HepG2 (cell line): Measurements from ENCODE around the gene USE1. TPM values are rescaled to one million over a fixed set of nuclear protein-coding genes. Genes with fewer than 3 reads are reported as not detected.
A peak's percentile ranks its signal among the peaks of the same experiment; 100 is the strongest.

Experiments
- ATF1 ChIP-seq: IDR thresholded peaks from 2 replicates; pipeline ENCODE4 v1.6.1; 2016; ENCODE audit warnings: mild to moderate bottlenecking, control low read depth
- KDM4B ChIP-seq: sonication (generic); formaldehyde crosslinking; IDR thresholded peaks from 2 replicates; pipeline ENCODE4 v1.4.0; 2020; ENCODE audit warnings: missing genetic modification reagents
- SP140L ChIP-seq: sonication (generic); formaldehyde crosslinking; IDR thresholded peaks from 2 replicates; pipeline ENCODE4 v1.4.0; 2020; ENCODE audit warnings: missing genetic modification reagents, borderline replicate concordance
- ZNF335 ChIP-seq: sonication (generic); formaldehyde crosslinking; IDR thresholded peaks from 2 replicates; pipeline ENCODE4 v1.4.0; 2020; ENCODE audit warnings: missing genetic modification reagents
- polyA plus RNA-seq, 8 experiments: library from polyadenylated mRNA; depleted of rRNA in 3 of 8; stranded (reverse) in 7 of 8; unstranded in 1 of 8; fragments of >200 nt; fragmentation: Illumina TruSeq in 4 of 8; extraction: Trizol in 4 of 8; gene quantifications; 2 replicates each; pipeline versions ENCODE4 v1.2.1 to v1.2.3, GENCODE V29; 2011 to 2016; ENCODE audit warnings: low read depth in 4 of 8, missing spikeins in 1 of 8, mixed read lengths in 1 of 8; ENCODE audit not compliant: insufficient read depth in 1 of 8
- total RNA-seq, 5 experiments: library from RNA; depleted of rRNA; stranded (reverse); fragments of >200 nt; fragmentation: Illumina TruSeq; extraction: Trizol; gene quantifications; 2 replicates each; pipeline ENCODE4 v1.2.3, GENCODE V29; 2016; ENCODE audit warnings: low read depth in 1 of 5
- TF ChIP-seq, protein P1 (sequence below), 2 experiments: sonication (generic) in 1 of 2; formaldehyde crosslinking in 1 of 2; IDR thresholded peaks; 2 replicates each; pipeline versions ENCODE4 v1.6.1 to v1.9.0; 2014 to 2022; ENCODE audit warnings: antibody characterized with exemption in 1 of 2, borderline replicate concordance in 1 of 2, inconsistent platforms in 1 of 2, low read depth in 1 of 2, missing genetic modification reagents in 1 of 2
- TF ChIP-seq, protein P2 (sequence below): IDR thresholded peaks from 2 replicates; pipeline ENCODE4 v1.6.1; 2016; ENCODE audit warnings: low read depth, control low read depth
- TF ChIP-seq, protein P3 (sequence below): sonication (generic); formaldehyde crosslinking; IDR thresholded peaks from 2 replicates; pipeline ENCODE4 v1.9.0; 2022; ENCODE audit warnings: missing genetic modification reagents, mild to moderate bottlenecking, borderline replicate concordance
- TF ChIP-seq, protein P4 (sequence below): sonication (generic); formaldehyde crosslinking; IDR thresholded peaks from 2 replicates; pipeline ENCODE4 v1.8.0; 2022; ENCODE audit warnings: mild to moderate bottlenecking, missing genetic modification reagents; ENCODE audit not compliant: insufficient replicate concordance
- TF ChIP-seq, protein P5 (sequence below): sonication (generic); formaldehyde crosslinking; IDR thresholded peaks from 2 replicates; pipeline ENCODE4 v1.5.1; 2020; ENCODE audit warnings: mild to moderate bottlenecking, missing genetic modification reagents, borderline replicate concordance

Gene USE1
- total and polyA plus RNA-seq, 2 of the 13 experiments (the other 11 are each of a cell fraction or from before 2014, with no cell fraction given) = 9.9 to 17.6 TPM

DNA sequence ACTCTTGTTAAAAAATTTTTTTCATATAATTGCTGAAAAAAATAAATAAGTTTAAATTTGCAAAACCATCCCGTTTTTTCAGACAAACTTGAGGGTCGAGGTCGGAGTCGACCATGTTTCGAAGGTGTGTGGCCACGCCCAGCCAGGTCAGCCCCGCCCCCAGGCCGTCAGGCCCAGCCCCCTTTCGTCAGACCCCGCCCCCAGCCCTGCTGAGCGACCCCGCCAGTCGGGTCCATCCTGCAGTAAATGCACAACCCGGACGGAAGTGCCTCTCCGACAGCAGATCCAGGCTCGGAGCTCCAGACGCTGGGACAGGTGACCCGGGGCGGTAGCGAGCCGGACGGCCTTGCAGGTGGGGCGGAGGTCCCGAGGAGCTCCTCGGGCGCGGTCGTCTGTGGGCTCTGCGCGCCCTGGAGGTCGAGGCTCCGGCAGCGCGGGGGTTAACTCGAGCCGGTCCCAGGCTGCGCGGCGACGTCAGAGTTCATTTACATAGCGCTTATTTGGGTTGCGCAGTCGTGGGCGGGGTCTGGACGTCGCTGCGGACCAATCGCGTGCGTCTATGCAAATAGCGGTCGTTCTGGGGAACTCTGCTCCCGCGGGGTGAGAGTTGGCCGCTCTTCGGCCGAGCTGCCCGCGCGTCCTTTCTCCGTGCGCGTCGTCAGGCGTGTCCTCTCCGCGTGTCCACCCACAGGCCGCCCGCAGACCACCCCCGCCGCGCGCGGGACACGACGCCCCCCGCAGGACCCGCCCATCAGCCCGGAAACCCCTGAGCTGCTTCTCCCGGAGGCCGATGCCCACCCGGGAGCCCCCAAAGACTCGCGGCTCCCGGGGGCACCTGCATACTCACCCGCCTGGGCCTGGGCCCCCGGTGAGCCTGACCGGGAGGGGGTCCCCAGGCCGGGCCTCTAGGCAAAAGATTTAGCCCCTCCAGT, 11.1 kb downstream of the USE1 start, which contains the start of gene OCEL1 (continued):
- peak; percentile 79 for TF ChIP-seq ATF1 (CRISPR knock-in tag)
- TF ChIP-seq, protein P1, sequence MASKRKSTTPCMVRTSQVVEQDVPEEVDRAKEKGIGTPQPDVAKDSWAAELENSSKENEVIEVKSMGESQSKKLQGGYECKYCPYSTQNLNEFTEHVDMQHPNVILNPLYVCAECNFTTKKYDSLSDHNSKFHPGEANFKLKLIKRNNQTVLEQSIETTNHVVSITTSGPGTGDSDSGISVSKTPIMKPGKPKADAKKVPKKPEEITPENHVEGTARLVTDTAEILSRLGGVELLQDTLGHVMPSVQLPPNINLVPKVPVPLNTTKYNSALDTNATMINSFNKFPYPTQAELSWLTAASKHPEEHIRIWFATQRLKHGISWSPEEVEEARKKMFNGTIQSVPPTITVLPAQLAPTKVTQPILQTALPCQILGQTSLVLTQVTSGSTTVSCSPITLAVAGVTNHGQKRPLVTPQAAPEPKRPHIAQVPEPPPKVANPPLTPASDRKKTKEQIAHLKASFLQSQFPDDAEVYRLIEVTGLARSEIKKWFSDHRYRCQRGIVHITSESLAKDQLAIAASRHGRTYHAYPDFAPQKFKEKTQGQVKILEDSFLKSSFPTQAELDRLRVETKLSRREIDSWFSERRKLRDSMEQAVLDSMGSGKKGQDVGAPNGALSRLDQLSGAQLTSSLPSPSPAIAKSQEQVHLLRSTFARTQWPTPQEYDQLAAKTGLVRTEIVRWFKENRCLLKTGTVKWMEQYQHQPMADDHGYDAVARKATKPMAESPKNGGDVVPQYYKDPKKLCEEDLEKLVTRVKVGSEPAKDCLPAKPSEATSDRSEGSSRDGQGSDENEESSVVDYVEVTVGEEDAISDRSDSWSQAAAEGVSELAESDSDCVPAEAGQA (IDR thresholded peaks at IDR 0.05; ENCODE audit: low read depth) = no peak
- TF ChIP-seq, protein P1 (CRISPR knock-in tag; IDR thresholded peaks at IDR 0.05; ENCODE audit: borderline replicate concordance) = no peak
- TF ChIP-seq, protein P2, sequence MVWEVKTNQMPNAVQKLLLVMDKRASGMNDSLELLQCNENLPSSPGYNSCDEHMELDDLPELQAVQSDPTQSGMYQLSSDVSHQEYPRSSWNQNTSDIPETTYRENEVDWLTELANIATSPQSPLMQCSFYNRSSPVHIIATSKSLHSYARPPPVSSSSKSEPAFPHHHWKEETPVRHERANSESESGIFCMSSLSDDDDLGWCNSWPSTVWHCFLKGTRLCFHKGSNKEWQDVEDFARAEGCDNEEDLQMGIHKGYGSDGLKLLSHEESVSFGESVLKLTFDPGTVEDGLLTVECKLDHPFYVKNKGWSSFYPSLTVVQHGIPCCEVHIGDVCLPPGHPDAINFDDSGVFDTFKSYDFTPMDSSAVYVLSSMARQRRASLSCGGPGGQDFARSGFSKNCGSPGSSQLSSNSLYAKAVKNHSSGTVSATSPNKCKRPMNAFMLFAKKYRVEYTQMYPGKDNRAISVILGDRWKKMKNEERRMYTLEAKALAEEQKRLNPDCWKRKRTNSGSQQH = no peak
- TF ChIP-seq, protein P3, sequence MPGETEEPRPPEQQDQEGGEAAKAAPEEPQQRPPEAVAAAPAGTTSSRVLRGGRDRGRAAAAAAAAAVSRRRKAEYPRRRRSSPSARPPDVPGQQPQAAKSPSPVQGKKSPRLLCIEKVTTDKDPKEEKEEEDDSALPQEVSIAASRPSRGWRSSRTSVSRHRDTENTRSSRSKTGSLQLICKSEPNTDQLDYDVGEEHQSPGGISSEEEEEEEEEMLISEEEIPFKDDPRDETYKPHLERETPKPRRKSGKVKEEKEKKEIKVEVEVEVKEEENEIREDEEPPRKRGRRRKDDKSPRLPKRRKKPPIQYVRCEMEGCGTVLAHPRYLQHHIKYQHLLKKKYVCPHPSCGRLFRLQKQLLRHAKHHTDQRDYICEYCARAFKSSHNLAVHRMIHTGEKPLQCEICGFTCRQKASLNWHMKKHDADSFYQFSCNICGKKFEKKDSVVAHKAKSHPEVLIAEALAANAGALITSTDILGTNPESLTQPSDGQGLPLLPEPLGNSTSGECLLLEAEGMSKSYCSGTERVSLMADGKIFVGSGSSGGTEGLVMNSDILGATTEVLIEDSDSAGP (CRISPR knock-in tag) = peak; percentile 78; the same call in 1 of the 2 replicates
- TF ChIP-seq, protein P4, sequence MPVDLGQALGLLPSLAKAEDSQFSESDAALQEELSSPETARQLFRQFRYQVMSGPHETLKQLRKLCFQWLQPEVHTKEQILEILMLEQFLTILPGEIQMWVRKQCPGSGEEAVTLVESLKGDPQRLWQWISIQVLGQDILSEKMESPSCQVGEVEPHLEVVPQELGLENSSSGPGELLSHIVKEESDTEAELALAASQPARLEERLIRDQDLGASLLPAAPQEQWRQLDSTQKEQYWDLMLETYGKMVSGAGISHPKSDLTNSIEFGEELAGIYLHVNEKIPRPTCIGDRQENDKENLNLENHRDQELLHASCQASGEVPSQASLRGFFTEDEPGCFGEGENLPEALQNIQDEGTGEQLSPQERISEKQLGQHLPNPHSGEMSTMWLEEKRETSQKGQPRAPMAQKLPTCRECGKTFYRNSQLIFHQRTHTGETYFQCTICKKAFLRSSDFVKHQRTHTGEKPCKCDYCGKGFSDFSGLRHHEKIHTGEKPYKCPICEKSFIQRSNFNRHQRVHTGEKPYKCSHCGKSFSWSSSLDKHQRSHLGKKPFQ = no peak
- TF ChIP-seq ZNF335 (CRISPR knock-in tag) = 0 out of 2 replicates have a peak, but pooled peaks have one; percentile 57
- no peak for TF ChIP-seq KDM4B (CRISPR knock-in tag)
- 0 out of 2 replicates have a peak, but pooled peaks have one; percentile 27 for TF ChIP-seq SP140L
- TF ChIP-seq, protein P5, sequence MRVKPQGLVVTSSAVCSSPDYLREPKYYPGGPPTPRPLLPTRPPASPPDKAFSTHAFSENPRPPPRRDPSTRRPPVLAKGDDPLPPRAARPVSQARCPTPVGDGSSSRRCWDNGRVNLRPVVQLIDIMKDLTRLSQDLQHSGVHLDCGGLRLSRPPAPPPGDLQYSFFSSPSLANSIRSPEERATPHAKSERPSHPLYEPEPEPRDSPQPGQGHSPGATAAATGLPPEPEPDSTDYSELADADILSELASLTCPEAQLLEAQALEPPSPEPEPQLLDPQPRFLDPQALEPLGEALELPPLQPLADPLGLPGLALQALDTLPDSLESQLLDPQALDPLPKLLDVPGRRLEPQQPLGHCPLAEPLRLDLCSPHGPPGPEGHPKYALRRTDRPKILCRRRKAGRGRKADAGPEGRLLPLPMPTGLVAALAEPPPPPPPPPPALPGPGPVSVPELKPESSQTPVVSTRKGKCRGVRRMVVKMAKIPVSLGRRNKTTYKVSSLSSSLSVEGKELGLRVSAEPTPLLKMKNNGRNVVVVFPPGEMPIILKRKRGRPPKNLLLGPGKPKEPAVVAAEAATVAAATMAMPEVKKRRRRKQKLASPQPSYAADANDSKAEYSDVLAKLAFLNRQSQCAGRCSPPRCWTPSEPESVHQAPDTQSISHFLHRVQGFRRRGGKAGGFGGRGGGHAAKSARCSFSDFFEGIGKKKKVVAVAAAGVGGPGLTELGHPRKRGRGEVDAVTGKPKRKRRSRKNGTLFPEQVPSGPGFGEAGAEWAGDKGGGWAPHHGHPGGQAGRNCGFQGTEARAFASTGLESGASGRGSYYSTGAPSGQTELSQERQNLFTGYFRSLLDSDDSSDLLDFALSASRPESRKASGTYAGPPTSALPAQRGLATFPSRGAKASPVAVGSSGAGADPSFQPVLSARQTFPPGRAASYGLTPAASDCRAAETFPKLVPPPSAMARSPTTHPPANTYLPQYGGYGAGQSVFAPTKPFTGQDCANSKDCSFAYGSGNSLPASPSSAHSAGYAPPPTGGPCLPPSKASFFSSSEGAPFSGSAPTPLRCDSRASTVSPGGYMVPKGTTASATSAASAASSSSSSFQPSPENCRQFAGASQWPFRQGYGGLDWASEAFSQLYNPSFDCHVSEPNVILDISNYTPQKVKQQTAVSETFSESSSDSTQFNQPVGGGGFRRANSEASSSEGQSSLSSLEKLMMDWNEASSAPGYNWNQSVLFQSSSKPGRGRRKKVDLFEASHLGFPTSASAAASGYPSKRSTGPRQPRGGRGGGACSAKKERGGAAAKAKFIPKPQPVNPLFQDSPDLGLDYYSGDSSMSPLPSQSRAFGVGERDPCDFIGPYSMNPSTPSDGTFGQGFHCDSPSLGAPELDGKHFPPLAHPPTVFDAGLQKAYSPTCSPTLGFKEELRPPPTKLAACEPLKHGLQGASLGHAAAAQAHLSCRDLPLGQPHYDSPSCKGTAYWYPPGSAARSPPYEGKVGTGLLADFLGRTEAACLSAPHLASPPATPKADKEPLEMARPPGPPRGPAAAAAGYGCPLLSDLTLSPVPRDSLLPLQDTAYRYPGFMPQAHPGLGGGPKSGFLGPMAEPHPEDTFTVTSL = 0 out of 2 replicates have a peak, but pooled peaks have one; percentile 44
